ENCODE results near the gene SPATA25.

Gene SPATA25

GRCh38 chr20:45861221-45862075, 26.0 kb downstream of the SPATA25 start:
- no peak for DNase-seq

DNA sequence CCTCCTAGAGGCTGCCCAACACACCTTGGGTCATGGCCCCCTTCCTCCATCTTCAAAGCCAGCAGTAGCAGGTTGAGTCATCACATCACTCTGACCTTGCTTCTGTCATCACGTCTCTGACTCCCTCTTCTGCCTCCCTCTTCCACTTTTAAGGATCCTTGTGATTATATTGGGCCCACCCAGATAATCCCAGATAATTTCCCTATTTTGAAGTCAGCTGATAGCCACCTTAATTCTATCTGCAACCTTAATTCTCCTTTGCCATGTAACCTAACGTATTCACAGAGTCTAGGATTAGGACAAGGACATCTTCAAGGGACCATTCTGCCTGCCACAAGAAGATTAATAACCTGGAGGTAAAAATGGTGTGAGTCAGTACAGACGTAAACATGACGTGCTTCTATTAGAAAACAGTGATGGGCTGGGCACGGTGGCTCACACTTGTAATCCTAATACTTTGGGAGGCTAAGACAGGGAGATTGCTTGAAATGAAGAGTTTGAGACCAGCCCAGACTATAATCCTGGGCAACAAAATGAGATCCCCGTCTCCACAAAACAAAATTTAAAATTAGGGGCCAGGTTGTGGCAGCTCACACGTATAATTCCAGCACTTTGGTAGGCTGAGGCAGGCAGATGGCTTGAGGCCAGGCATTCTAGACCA, 26.7 kb downstream of the SPATA25 start:
- no peak for DNase-seq

GRCh38 chr20:45859916-45860315, 27.5 kb downstream of the SPATA25 start:
- no peak for DNase-seq

- DNase-seq: no peak
Observed at GRCh38 chr20:45857882-45858216, 29.6 kb downstream of the SPATA25 start.

DNA sequence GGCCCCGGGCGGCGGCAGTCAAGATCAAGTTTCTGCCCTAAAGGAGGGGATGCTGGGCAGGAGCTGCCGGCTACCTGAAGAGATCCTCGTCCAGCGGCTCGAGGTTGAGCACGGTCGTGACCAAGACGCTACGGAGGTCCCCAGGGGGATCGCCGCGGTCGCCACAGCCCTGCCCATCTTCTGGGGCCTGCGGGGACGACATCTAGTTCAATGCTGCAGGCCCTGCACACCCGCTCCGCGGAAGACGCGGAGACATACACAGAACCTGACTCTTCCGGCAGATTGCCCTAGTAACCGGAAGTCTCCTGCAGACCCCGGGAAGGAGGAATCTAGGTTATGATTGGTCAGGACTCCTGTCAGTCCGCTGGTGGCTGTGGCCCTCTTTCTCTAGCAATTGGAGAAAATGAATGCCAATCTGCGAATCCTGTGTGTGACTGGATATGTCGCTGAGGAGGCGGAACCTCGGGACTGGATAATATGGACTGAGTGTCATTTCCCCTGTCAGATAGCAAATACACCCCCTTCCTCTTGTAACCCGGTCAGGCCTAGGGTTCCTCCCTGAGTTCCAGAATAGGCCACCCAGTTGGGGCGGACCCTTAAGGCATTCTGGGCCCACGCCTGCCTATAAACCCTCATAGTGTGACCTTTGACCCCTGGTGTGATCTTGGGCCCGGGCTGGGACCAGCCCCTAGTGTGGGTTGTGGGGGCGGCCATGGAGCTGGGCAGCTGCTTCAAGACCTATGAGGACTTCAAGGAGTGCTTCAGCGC, 30.1 kb downstream of the SPATA25 start, which contains the start of the genes ACOT8 and ZSWIM3:
Gene ACOT8 (minus strand): TSS at position 279 of the 768 bp plus-strand sequence. CDS start 77 bp downstream, at position 202.
Gene ZSWIM3 (plus strand): TSS at position 501 of the 768 bp plus-strand sequence. CDS start 212 bp downstream, at position 713.
- peak; percentile 100 for DNase-seq

- no peak for DNase-seq
Observed at GRCh38 chr20:45853484-45853883, 33.9 kb downstream of the SPATA25 start.

GRCh38 chr20:45852326-45852725, 35.1 kb downstream of the SPATA25 start:
- DNase-seq: no peak

DNA sequence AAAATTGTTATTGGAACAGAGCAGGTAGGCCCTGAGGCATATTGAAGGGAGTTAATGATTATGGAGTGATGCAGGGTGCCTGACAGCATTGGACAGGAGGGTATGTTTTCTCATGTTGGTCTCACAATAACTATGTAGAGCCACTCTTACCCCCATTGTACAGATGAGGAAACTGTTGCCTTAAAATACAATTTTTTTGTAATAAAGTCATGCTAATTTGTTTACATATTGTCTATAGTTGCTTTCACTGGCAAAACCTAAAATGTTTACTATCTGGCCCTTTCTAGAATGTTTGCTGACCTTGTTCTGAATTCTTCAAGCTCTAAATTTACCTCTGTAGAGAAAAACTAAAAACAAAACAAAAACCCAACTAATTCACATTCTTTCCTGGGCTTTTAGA, 35.9 kb downstream of the SPATA25 start:
- DNase-seq: no peak

DNA sequence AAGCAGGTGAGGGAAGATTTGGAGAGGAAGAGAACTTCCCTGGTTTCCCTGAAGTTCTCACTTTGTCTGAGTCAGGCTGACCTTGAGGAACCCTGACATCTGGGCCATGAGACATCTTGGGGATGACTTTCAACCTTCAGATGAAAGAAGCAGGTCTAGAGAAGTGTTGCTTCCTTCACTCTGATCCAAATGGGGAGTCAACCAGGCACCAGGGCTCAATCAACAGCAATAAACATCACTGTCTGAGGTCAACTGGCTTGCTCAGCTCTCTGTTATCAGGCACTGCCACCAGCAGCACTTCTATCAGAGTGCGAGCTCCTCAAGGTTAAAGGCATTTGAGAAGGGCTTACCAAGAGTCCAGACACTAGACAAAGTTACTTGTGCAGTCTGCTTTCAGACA, 36.5 kb downstream of the SPATA25 start:
- no peak for DNase-seq

DNA sequence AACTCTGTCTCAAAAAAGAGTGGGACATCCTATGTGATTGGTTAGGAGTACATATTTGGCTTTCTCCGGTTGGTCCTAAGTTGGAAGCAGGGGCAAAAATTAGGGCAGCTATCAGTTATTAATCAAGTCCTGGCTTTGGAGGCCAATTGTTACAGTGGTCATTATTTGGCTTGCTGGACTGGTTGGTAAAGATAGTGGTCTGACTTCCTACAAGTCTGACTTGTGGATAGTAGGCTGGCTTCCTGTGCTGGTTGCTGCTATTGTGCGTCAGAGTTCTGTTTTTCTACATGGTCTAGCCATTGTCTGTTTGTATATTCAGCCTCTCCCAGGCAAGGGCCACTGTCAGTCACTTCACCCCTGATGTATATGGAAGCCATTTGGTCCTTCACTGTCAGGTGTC, 37.2 kb downstream of the SPATA25 start:
- DNase-seq: no peak

GRCh38 chr20:45848969-45849582, 38.3 kb downstream of the SPATA25 start:
- no peak for DNase-seq

GRCh38 chr20:45848421-45848820, 39.0 kb downstream of the SPATA25 start:
- no peak for DNase-seq

DNA sequence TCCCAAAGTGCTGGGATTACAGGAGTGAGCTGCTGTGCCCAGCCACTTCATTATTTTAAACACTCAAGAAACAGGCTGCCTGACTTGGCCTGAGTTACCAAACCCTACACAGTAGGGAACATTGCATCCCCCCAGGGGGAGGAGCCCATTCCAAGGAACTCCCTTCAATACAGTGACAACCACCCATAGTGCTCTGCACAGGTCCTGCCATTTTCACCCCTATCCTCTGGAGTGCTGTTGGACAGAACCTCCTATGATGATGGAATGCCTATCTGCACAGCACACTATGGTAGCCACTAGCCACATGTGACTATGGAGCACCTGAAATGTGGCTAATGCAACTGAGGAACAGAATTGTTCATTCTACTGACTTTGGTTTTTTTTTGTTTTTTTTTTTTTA, 42.0 kb downstream of the SPATA25 start:
- no peak for DNase-seq

DNA sequence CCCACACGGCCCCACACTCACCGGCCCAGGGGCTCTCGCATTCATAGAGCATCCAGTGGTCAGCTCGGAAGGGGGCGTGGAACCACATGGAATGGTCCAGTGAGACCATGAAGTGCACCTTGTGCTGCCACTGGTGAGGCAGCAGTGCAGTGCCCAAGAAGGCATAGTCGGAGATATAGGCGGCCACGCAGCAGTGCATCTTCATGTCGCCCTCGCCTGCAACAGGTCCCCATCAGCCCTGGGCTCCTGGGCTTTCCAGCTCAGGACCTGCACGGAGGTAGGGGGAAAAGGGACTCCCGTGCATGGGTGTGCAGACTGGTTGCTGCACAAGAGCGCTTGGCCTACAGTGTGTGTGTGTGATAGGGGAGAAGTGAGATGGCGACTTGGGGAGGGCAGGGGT, 43.9 kb downstream of the SPATA25 start:
- DNase-seq: no peak

- DNase-seq: no peak
Observed at GRCh38 chr20:45842169-45842812, 45.1 kb downstream of the SPATA25 start.

GRCh38 chr20:45841407-45842129, 45.9 kb downstream of the SPATA25 start:
- no peak for DNase-seq

- no peak for DNase-seq
Observed at GRCh38 chr20:45840700-45841198, 46.7 kb downstream of the SPATA25 start.

- DNase-seq: no peak
Observed at GRCh38 chr20:45836841-45837240, 50.6 kb downstream of the SPATA25 start.

All from fibroblast of upper back skin (primary cell).